Esophagus mucosa (tissue), 1 donor: Measurements from ENCODE around the gene EDEM1. TPM values are rescaled to one million over a fixed set of nuclear protein-coding genes. Genes with fewer than 3 reads are reported as not detected.

ENCODE experiments used
- ATAC-seq: fragments of 200-7000 bp; cut with Tn5 transposase; one replicate; pipeline ENCODE4 v1.9.1; 2020
- total RNA-seq: library from RNA; stranded (reverse); gene quantifications from one replicate; pipeline ENCODE4 v1.2.4, GENCODE V29; 2023
- donor health status: DM: yes; HTN: yes; CAD: no.

EDEM1 gene
- total RNA-seq, 1 donor from 2014 or later: 37.3 TPM

GRCh38 chr3:5198986-5199731 is 11.7 kb downstream of the EDEM1 start:
- ATAC-seq: no peak

GRCh38 chr3:5201536-5201935 is 14.0 kb downstream of the EDEM1 start:
- no peak for ATAC-seq

- no peak for ATAC-seq
Measured at GRCh38 chr3:5202222-5202621, 14.7 kb downstream of the EDEM1 start.

GRCh38 chr3:5205165-5205941 is 17.8 kb downstream of the EDEM1 start:
- ATAC-seq: no peak

- no peak for ATAC-seq
Measured at GRCh38 chr3:5210926-5211325, 23.4 kb downstream of the EDEM1 start.

- peak; percentile 65 for ATAC-seq
Measured at GRCh38 chr3:5212628-5213573, 25.4 kb downstream of the EDEM1 start.

- ATAC-seq: no peak
Measured at GRCh38 chr3:5213574-5213966, 26.1 kb downstream of the EDEM1 start.

GRCh38 chr3:5214352-5214751 is 26.8 kb downstream of the EDEM1 start:
- no peak for ATAC-seq

GRCh38 chr3:5217824-5218595 is 30.5 kb downstream of the EDEM1 start:
- no peak for ATAC-seq

GRCh38 chr3:5218815-5219214 is 31.3 kb downstream of the EDEM1 start:
- no peak for ATAC-seq

GRCh38 chr3:5219216-5219615 is 31.7 kb downstream of the EDEM1 start:
- ATAC-seq: no peak

GRCh38 chr3:5220193-5220592 is 32.7 kb downstream of the EDEM1 start:
- ATAC-seq: peak; percentile 28

GRCh38 chr3:5220667-5221431 is 33.3 kb downstream of the EDEM1 start:
- ATAC-seq: peak; percentile 19

GRCh38 chr3:5221701-5222100 is 34.2 kb downstream of the EDEM1 start:
- peak; percentile 28 for ATAC-seq

GRCh38 chr3:5222283-5223005 is 34.9 kb downstream of the EDEM1 start:
- no peak for ATAC-seq

- ATAC-seq: no peak
Measured at GRCh38 chr3:5226783-5227182, 39.3 kb downstream of the EDEM1 start.

- no peak for ATAC-seq
Measured at GRCh38 chr3:5227812-5228211, 40.3 kb downstream of the EDEM1 start.

GRCh38 chr3:5229414-5229813 is 41.9 kb downstream of the EDEM1 start:
- no peak for ATAC-seq

GRCh38 chr3:5231074-5231473 is 43.6 kb downstream of the EDEM1 start:
- ATAC-seq: no peak

- ATAC-seq: no peak
Measured at GRCh38 chr3:5231487-5231886, 44.0 kb downstream of the EDEM1 start.

- no peak for ATAC-seq
Measured at GRCh38 chr3:5232570-5232969, 45.1 kb downstream of the EDEM1 start.
